ENCODE measurements around the gene AMFR. TPM values are rescaled to one million over a fixed set of nuclear protein-coding genes. Genes with fewer than 3 reads are reported as not detected.

The AMFR gene
- total RNA-seq, 1 experiment from 2014 or later: 31.7 TPM

DNA sequence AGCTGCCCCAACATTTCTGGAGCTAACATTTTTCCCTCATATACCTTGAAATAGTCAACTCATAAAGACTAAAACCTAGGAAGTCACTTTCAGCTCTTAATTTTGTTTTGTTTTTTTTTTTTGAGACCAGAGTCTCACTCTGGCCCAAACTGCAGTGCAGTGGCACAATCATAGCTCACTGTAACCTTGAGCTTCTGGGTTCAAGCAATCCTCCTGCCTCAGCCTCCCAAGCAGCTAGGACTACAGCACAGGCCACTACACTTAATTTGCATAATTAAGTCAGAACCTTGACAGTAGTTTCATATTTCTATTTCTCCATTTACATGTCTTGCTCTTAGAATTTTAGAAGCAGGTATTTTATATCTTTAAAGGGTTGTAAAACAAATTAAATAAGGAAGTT lies 4.7 kb downstream of the AMFR start (continued):
- TF ChIP-seq ZBTB21 (CRISPR knock-in tag; IDR thresholded peaks at IDR 0.05; ENCODE audit: borderline replicate concordance) (no peak), MXD4 (CRISPR knock-in tag; IDR thresholded peaks at IDR 0.05; ENCODE audit: borderline replicate concordance) (no peak), FOXP1 (CRISPR knock-in tag; IDR thresholded peaks at IDR 0.05; ENCODE audit: borderline replicate concordance) (no peak)

- H3K27me3 Mint-ChIP-seq (ENCODE audit: low read depth): peaks cover 14% of the 10 kb centered on the region
- CTCF ChIA-PET: interaction anchor here (1.7 kb wide), 1 partner anchor 18 kb away, joined by 6 read pairs; no protein-coding TSS in a partner anchor
- H3K4me1 Mint-ChIP-seq: peaks cover 49% of the 10 kb centered on the region
- POLR2A ChIA-PET: no interaction called here
- TF ChIP-seq, protein P1, sequence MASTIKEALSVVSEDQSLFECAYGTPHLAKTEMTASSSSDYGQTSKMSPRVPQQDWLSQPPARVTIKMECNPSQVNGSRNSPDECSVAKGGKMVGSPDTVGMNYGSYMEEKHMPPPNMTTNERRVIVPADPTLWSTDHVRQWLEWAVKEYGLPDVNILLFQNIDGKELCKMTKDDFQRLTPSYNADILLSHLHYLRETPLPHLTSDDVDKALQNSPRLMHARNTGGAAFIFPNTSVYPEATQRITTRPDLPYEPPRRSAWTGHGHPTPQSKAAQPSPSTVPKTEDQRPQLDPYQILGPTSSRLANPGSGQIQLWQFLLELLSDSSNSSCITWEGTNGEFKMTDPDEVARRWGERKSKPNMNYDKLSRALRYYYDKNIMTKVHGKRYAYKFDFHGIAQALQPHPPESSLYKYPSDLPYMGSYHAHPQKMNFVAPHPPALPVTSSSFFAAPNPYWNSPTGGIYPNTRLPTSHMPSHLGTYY (CRISPR knock-in tag; IDR thresholded peaks at IDR 0.05): no peak
- TF ChIP-seq CREM (CRISPR knock-in tag; IDR thresholded peaks at IDR 0.05) (no peak), ELF4 (CRISPR knock-in tag; IDR thresholded peaks at IDR 0.05; ENCODE audit: low read depth) (no peak), SP1 (CRISPR knock-in tag; conservative IDR thresholded peaks at IDR 0.05) (no peak)
- no peaks in the 10 kb centered on the region for H3K9me3 Mint-ChIP-seq
- no peak overlapping the region for H3K4me3 Mint-ChIP-seq
- no peak for DNase-seq (ENCODE audit: low spot score)
- no peak for ATAC-seq
- peak overlapping the region; percentile 30; the same call in 1 of the 2 replicates for H3K27ac Mint-ChIP-seq
- no peaks in the 10 kb centered on the region for H3K36me3 Mint-ChIP-seq
Observed at GRCh38 chr16:56419740-56420548, 5.4 kb downstream of the AMFR start.

DNA sequence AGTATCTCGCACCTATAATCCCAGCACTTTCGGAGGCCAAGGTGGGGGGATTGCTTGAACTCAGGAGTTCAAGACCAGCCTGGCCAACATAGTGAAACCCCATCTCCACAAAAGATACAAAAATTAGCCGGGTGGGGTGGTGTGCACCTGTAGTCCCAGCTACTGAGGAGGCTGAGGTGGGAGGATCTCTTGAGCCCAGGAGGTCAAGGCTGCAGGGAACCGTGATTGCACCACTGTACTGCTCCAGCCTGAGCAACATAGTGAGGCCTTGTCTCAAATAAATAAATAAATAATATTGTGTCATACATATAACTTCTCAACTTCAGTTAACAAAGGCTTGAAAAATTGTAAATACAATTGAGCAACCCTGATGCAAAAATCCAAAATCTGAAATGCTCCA lies 8.2 kb downstream of the AMFR start:
- Mint-ChIP-seq H3K9me3 (no peaks in the 10 kb centered on the region), H3K4me1 (peaks cover 32% of the 10 kb centered on the region), H3K4me3 (no peak overlapping the region), H3K27me3 (ENCODE audit: low read depth) (no peaks in the 10 kb centered on the region), H3K36me3 (peaks cover 5% of the 10 kb centered on the region), H3K27ac (no peak overlapping the region)
- ATAC-seq: no peak
- DNase-seq (ENCODE audit: low spot score): no peak
- TF ChIP-seq, protein P2, sequence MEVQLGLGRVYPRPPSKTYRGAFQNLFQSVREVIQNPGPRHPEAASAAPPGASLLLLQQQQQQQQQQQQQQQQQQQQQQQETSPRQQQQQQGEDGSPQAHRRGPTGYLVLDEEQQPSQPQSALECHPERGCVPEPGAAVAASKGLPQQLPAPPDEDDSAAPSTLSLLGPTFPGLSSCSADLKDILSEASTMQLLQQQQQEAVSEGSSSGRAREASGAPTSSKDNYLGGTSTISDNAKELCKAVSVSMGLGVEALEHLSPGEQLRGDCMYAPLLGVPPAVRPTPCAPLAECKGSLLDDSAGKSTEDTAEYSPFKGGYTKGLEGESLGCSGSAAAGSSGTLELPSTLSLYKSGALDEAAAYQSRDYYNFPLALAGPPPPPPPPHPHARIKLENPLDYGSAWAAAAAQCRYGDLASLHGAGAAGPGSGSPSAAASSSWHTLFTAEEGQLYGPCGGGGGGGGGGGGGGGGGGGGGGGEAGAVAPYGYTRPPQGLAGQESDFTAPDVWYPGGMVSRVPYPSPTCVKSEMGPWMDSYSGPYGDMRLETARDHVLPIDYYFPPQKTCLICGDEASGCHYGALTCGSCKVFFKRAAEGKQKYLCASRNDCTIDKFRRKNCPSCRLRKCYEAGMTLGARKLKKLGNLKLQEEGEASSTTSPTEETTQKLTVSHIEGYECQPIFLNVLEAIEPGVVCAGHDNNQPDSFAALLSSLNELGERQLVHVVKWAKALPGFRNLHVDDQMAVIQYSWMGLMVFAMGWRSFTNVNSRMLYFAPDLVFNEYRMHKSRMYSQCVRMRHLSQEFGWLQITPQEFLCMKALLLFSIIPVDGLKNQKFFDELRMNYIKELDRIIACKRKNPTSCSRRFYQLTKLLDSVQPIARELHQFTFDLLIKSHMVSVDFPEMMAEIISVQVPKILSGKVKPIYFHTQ (CRISPR knock-in tag; IDR thresholded peaks at IDR 0.05): no peak
- TF ChIP-seq GABPB1 (CRISPR knock-in tag; IDR thresholded peaks at IDR 0.05): no peak
- no peak for TF ChIP-seq CREM (CRISPR knock-in tag; IDR thresholded peaks at IDR 0.05)
- no peak for TF ChIP-seq NFYB (CRISPR knock-in tag; conservative IDR thresholded peaks at IDR 0.05; ENCODE audit: low read depth)
- no peak for TF ChIP-seq ZNF263 (CRISPR knock-in tag; IDR thresholded peaks at IDR 0.05; ENCODE audit: low read depth)
- no peak for TF ChIP-seq NR1H2 (CRISPR knock-in tag; IDR thresholded peaks at IDR 0.05)
- TF ChIP-seq, protein P3, sequence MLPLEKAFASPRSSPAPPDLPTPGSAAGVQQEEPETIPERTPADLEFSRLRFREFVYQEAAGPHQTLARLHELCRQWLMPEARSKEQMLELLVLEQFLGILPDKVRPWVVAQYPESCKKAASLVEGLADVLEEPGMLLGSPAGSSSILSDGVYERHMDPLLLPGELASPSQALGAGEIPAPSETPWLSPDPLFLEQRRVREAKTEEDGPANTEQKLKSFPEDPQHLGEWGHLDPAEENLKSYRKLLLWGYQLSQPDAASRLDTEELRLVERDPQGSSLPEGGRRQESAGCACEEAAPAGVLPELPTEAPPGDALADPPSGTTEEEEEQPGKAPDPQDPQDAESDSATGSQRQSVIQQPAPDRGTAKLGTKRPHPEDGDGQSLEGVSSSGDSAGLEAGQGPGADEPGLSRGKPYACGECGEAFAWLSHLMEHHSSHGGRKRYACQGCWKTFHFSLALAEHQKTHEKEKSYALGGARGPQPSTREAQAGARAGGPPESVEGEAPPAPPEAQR (CRISPR knock-in tag; IDR thresholded peaks at IDR 0.05): no peak
- TF ChIP-seq ATF6 (CRISPR knock-in tag; IDR thresholded peaks at IDR 0.05): no peak
- no peak for TF ChIP-seq TEAD1 (CRISPR knock-in tag; IDR thresholded peaks at IDR 0.05)
- no peak for TF ChIP-seq ESRRA (CRISPR knock-in tag; IDR thresholded peaks at IDR 0.05; ENCODE audit: borderline replicate concordance)
- TF ChIP-seq, protein P4, sequence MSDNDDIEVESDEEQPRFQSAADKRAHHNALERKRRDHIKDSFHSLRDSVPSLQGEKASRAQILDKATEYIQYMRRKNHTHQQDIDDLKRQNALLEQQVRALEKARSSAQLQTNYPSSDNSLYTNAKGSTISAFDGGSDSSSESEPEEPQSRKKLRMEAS (CRISPR knock-in tag; IDR thresholded peaks at IDR 0.05): no peak
- no peak for TF ChIP-seq ZNF232 (CRISPR knock-in tag; IDR thresholded peaks at IDR 0.05)
- no peak for TF ChIP-seq IRF1 (CRISPR knock-in tag; IDR thresholded peaks at IDR 0.05)
- TF ChIP-seq SP1 (CRISPR knock-in tag; conservative IDR thresholded peaks at IDR 0.05): no peak
- no peak for TF ChIP-seq GTF2I (CRISPR knock-in tag; conservative IDR thresholded peaks at IDR 0.05)
- no peak for TF ChIP-seq GRHL2 (CRISPR knock-in tag; IDR thresholded peaks at IDR 0.05; ENCODE audit: insufficient replicate concordance, severe bottlenecking)
- TF ChIP-seq CREB1 (CRISPR knock-in tag; IDR thresholded peaks at IDR 0.05): no peak
- no peak for TF ChIP-seq ZNF396 (CRISPR knock-in tag; IDR thresholded peaks at IDR 0.05; ENCODE audit: borderline replicate concordance)
- POLR2A ChIA-PET: no interaction called here
- CTCF ChIA-PET: interaction anchor here (0.7 kb wide), 1 partner anchor 546 kb away, joined by 3 read pairs; no protein-coding TSS in a partner anchor

Measured in WTC11 (cell line).